Measurements from ENCODE around the gene PTK7. TPM values are rescaled to one million over a fixed set of nuclear protein-coding genes. Genes with fewer than 3 reads are reported as not detected.

The PTK7 gene
- total and polyA plus RNA-seq, 2 donors (not counting 1 experiment from before 2014, with no cell fraction given), result not detected

DNA sequence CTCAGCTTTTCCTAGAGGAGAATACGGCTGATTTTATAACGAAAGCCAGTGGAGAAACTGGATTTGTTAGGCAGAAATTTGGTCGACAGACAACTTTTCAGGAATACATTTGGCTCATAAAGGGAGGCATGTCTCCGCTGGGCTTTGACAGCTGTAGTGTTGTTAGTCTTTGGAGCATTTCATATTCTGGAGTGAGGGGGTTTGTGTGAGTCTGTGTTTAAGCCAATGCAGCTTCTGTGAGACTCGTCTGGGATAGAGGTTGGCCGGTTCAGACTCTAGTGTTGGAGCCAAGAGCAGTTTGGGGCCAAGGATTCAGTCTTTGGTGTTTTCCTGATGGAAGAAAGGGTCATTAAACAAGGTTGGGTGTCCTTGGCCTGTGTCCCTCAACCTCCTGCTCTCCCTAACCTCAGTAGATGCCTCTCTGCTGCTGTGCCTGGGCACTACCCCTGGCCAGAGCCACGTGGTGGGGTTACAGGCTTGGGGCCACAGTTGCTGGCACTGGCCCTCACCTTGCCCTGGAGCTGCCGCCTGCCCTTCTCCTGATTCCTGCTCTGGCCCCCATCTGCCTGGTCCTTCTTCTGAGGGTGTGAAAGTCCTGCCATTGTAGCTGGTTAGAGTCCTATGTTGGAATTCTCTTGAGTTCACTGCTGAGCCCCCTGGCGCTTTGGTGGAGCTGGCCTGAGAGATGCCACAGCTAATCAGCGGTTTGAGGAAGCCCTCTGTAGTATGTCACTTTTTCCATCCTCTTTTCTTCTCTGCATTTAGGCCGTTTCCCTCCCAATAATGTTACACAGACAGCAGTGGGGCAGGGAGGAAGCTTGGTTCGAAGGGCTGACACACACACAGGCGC lies 6.9 kb downstream of the PTK7 start:
- no peaks in the 10 kb centered on the region for H3K9me3 ChIP-seq (ENCODE audit: control extremely low read depth in 1 of 3, control insufficient read depth in 2 of 3, insufficient read depth in 1 of 3, low read length in 2 of 3)
- no peak overlapping the region for H3K4me2 ChIP-seq (replicated peaks; ENCODE audit: low read depth, low read length, poor library complexity, severe bottlenecking)
- Mint-ChIP-seq H3K4me3 (no peak overlapping the region), H3K27ac (no peak overlapping the region), H3K4me1 (no peaks in the 10 kb centered on the region), H3K9me3 (ENCODE audit: insufficient read depth) (no peaks in the 10 kb centered on the region), H3K27me3 (peaks cover 20% of the 10 kb centered on the region)
- WGBS (ENCODE audit: insufficient coverage), result 85% methylated on average over 7 of the region's 13 CpGs
- no peaks in the 10 kb centered on the region for H3K79me2 ChIP-seq (ENCODE audit: control insufficient read depth, insufficient read depth, low read length)
- H3K27ac ChIP-seq (ENCODE audit: low read length in 2 of 2), result no peak overlapping the region
- DNase-seq (no peak), ATAC-seq (ENCODE audit: low read depth) (no peak)
- H4K20me1 ChIP-seq (ENCODE audit: control insufficient read depth, insufficient read depth, low read length, poor library complexity, severe bottlenecking), result no peaks in the 10 kb centered on the region
- TF ChIP-seq, protein P1, sequence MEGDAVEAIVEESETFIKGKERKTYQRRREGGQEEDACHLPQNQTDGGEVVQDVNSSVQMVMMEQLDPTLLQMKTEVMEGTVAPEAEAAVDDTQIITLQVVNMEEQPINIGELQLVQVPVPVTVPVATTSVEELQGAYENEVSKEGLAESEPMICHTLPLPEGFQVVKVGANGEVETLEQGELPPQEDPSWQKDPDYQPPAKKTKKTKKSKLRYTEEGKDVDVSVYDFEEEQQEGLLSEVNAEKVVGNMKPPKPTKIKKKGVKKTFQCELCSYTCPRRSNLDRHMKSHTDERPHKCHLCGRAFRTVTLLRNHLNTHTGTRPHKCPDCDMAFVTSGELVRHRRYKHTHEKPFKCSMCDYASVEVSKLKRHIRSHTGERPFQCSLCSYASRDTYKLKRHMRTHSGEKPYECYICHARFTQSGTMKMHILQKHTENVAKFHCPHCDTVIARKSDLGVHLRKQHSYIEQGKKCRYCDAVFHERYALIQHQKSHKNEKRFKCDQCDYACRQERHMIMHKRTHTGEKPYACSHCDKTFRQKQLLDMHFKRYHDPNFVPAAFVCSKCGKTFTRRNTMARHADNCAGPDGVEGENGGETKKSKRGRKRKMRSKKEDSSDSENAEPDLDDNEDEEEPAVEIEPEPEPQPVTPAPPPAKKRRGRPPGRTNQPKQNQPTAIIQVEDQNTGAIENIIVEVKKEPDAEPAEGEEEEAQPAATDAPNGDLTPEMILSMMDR (IDR thresholded peaks at IDR 0.05), result no peak
- TF ChIP-seq EZH2 (IDR thresholded peaks at IDR 0.05; ENCODE audit: borderline replicate concordance, insufficient read depth, low read depth, low read length, poor library complexity, severe bottlenecking), result no peak
- CTCF ChIA-PET, result interaction anchor here (0.6 kb wide), 1 partner anchor 173 kb away, joined by 3 read pairs; no protein-coding TSS in a partner anchor
- POLR2A ChIA-PET, result no interaction called here
- H3K4me3 ChIP-seq (ENCODE audit: control extremely low read depth in 1 of 5, extremely low read depth in 1 of 5, insufficient read depth in 1 of 5, low read depth in 2 of 5, low read length in 4 of 5), result no peak overlapping the region
- H3K9ac ChIP-seq (ENCODE audit: low read length), result no peak overlapping the region
- H2AFZ ChIP-seq (ENCODE audit: insufficient read depth, low read depth, low read length, poor library complexity, severe bottlenecking), result no peak overlapping the region
- intact Hi-C loops (cut with micrococcal nuclease), result no loop called here
- H3K27me3 ChIP-seq (replicated peaks in 1 of 4; ENCODE audit: control extremely low read depth in 1 of 4, control insufficient read depth in 3 of 4, insufficient read depth in 4 of 4, low read length in 3 of 4), result peaks cover 0 to 3% (median 0%) of the 10 kb centered on the region in 4 experiments
- H3K36me3 ChIP-seq (replicated peaks in 1 of 2; ENCODE audit: control extremely low read depth in 1 of 2, control insufficient read depth in 1 of 2, extremely low read depth in 1 of 2, insufficient read depth in 2 of 2, low read length in 1 of 2), result no peaks in the 10 kb centered on the region
- H3K4me1 ChIP-seq (ENCODE audit: control insufficient read depth in 2 of 2, insufficient read depth in 2 of 2, low read length in 2 of 2), result no peaks in the 10 kb centered on the region

DNA sequence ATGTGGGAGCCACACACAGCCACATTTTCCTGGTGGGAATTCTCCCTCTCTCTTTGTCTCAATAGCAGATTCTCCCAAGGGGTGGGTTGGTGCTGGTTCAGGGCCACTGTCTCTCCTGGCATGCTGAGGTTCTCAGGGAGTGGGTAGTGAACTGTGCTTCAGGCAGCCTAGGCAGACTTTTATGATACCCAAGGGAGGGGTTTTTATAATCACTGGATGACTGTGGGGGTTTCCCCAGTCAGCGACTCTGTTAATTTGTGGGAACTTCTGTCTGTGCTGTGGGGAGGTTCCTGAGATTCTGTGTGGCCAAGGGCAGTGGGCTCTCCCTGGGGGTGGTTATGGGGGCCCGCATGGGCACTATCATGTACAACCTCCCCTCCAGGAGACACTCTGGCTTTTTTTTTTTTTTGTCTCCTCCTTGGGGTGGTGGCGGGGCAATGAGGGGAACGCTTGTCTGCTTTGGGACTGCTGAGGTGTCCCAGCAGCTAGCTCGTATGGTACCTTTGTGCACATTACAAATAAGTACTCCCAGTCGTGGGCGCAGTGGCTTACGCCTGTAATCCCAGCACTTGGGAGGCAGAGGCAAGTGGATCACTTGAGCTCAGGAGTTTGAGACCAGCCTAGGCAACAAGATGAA lies 10.0 kb downstream of the PTK7 start:
- Histone ChIP-seq H3K4me2 (replicated peaks; ENCODE audit: low read depth, low read length, poor library complexity, severe bottlenecking) (no peak overlapping the region), H3K9me3 (ENCODE audit: control extremely low read depth in 1 of 3, control insufficient read depth in 2 of 3, insufficient read depth in 1 of 3, low read length in 2 of 3) (no peaks in the 10 kb centered on the region), H3K79me2 (ENCODE audit: control insufficient read depth, insufficient read depth, low read length) (no peaks in the 10 kb centered on the region), H3K27ac (ENCODE audit: low read length in 2 of 2) (no peak overlapping the region), H4K20me1 (ENCODE audit: control insufficient read depth, insufficient read depth, low read length, poor library complexity, severe bottlenecking) (no peaks in the 10 kb centered on the region), H3K36me3 (replicated peaks in 1 of 2; ENCODE audit: control extremely low read depth in 1 of 2, control insufficient read depth in 1 of 2, extremely low read depth in 1 of 2, insufficient read depth in 2 of 2, low read length in 1 of 2) (no peaks in the 10 kb centered on the region), H3K9ac (ENCODE audit: low read length) (no peak overlapping the region), H3K4me1 (ENCODE audit: control insufficient read depth in 2 of 2, insufficient read depth in 2 of 2, low read length in 2 of 2) (no peaks in the 10 kb centered on the region), H2AFZ (ENCODE audit: insufficient read depth, low read depth, low read length, poor library complexity, severe bottlenecking) (no peak overlapping the region), H3K4me3 (ENCODE audit: control extremely low read depth in 1 of 5, extremely low read depth in 1 of 5, insufficient read depth in 1 of 5, low read depth in 2 of 5, low read length in 4 of 5) (no peak overlapping the region), H3K27me3 (replicated peaks in 1 of 4; ENCODE audit: control extremely low read depth in 1 of 4, control insufficient read depth in 3 of 4, insufficient read depth in 4 of 4, low read length in 3 of 4) (no peaks in the 10 kb centered on the region)
- Mint-ChIP-seq H3K4me1 (no peaks in the 10 kb centered on the region), H3K9me3 (ENCODE audit: insufficient read depth) (no peaks in the 10 kb centered on the region), H3K27me3 (peaks cover 8% of the 10 kb centered on the region), H3K27ac (no peak overlapping the region), H3K4me3 (no peak overlapping the region)
- intact Hi-C loops (cut with micrococcal nuclease), result no loop called here
- ChIA-PET CTCF (no interaction called here), POLR2A (no interaction called here)
- TF ChIP-seq EZH2 (IDR thresholded peaks at IDR 0.05; ENCODE audit: borderline replicate concordance, insufficient read depth, low read depth, low read length, poor library complexity, severe bottlenecking), result no peak
- DNase-seq (no peak), ATAC-seq (ENCODE audit: low read depth) (no peak)
- 82% methylated on average over 5 of the region's 8 CpGs for WGBS (ENCODE audit: insufficient coverage)
